WTC11 (cell line): ENCODE measurements around the gene FNDC3A. TPM values are rescaled to one million over a fixed set of nuclear protein-coding genes. Genes with fewer than 3 reads are reported as not detected.

Experiments
- CBFB ChIP-seq: sonication (generic); formaldehyde crosslinking; IDR thresholded peaks from 2 replicates; pipeline ENCODE4 v1.8.1; 2022; ENCODE audit warnings: mild to moderate bottlenecking, low read depth, missing genetic modification reagents
- EMX1 ChIP-seq: fragments of 250-450 bp; sonication (Bioruptor Pico); IDR thresholded peaks from 2 replicates; pipeline ENCODE4 v1.8.0; 2021; ENCODE audit warnings: mild to moderate bottlenecking
- ETV6 ChIP-seq: sonication (generic); formaldehyde crosslinking; IDR thresholded peaks from 2 replicates; pipeline ENCODE4 v1.8.1; 2022; ENCODE audit warnings: mild to moderate bottlenecking, missing genetic modification reagents
- GRHL2 ChIP-seq: fragments of 250-450 bp; sonication (Bioruptor Pico); IDR thresholded peaks from 2 replicates; pipeline ENCODE4 v1.8.0; 2022; ENCODE audit warnings: mild to moderate bottlenecking, moderate library complexity; ENCODE audit not compliant: insufficient replicate concordance, severe bottlenecking
- JAZF1 ChIP-seq: fragments of 250-450 bp; sonication (Bioruptor Pico); IDR thresholded peaks from 2 replicates; pipeline ENCODE4 v1.9.0; 2021; ENCODE audit warnings: moderate library complexity, mild to moderate bottlenecking, inconsistent platforms
- MAX ChIP-seq: sonication (generic); formaldehyde crosslinking; IDR thresholded peaks from 2 replicates; pipeline ENCODE4 v1.8.0; 2022; ENCODE audit warnings: mild to moderate bottlenecking, missing genetic modification reagents
- NFATC4 ChIP-seq: fragments of 250-450 bp; sonication (Bioruptor Pico); IDR thresholded peaks from 2 replicates; pipeline ENCODE4 v1.9.0; 2021; ENCODE audit warnings: mild to moderate bottlenecking
- NFYB ChIP-seq: sonication (generic); formaldehyde crosslinking; conservative IDR thresholded peaks from 2 replicates; pipeline ENCODE4 v1.8.0; 2022; ENCODE audit warnings: low read depth, missing genetic modification reagents
- NR2C2 ChIP-seq: sonication (generic); formaldehyde crosslinking; IDR thresholded peaks from 2 replicates; pipeline ENCODE4 v1.8.0; 2022; ENCODE audit warnings: mild to moderate bottlenecking, missing genetic modification reagents
- PRDM15 ChIP-seq: sonication (generic); formaldehyde crosslinking; IDR thresholded peaks from 2 replicates; pipeline ENCODE4 v1.8.0; 2022; ENCODE audit warnings: missing genetic modification reagents
- PREB ChIP-seq: sonication (generic); formaldehyde crosslinking; IDR thresholded peaks from 2 replicates; pipeline ENCODE4 v1.8.1; 2022; ENCODE audit warnings: mild to moderate bottlenecking, missing genetic modification reagents, moderate library complexity, borderline replicate concordance
- RORB ChIP-seq: fragments of 250-450 bp; sonication (Bioruptor Pico); IDR thresholded peaks from 2 replicates; pipeline ENCODE4 v1.9.0; 2021; ENCODE audit warnings: mild to moderate bottlenecking
- SMAD3 ChIP-seq: sonication (generic); formaldehyde crosslinking; IDR thresholded peaks from 2 replicates; pipeline ENCODE4 v1.8.0; 2022; ENCODE audit warnings: missing genetic modification reagents, mild to moderate bottlenecking, borderline replicate concordance
- SP1 ChIP-seq: sonication (generic); formaldehyde crosslinking; conservative IDR thresholded peaks from 2 replicates; pipeline ENCODE4 v1.8.1; 2022; ENCODE audit warnings: missing genetic modification reagents
- TEAD1 ChIP-seq: sonication (generic); formaldehyde crosslinking; IDR thresholded peaks from 2 replicates; pipeline ENCODE4 v1.8.0; 2022; ENCODE audit warnings: mild to moderate bottlenecking, missing genetic modification reagents
- TP53 ChIP-seq: sonication (generic); formaldehyde crosslinking; IDR thresholded peaks from 2 replicates; pipeline ENCODE4 v1.8.1; 2023; ENCODE audit warnings: mild to moderate bottlenecking, missing genetic modification reagents
- USF1 ChIP-seq: sonication (generic); formaldehyde crosslinking; IDR thresholded peaks from 2 replicates; pipeline ENCODE4 v1.8.0; 2022; ENCODE audit warnings: mild to moderate bottlenecking, missing genetic modification reagents
- ZNF138 ChIP-seq: sonication (generic); formaldehyde crosslinking; conservative IDR thresholded peaks from 2 replicates; pipeline ENCODE4 v1.8.1; 2022; ENCODE audit warnings: mild to moderate bottlenecking, moderate library complexity, missing genetic modification reagents
- ZNF232 ChIP-seq: sonication (generic); formaldehyde crosslinking; IDR thresholded peaks from 2 replicates; pipeline ENCODE4 v1.8.0; 2022; ENCODE audit warnings: mild to moderate bottlenecking, missing genetic modification reagents
- ZNF396 ChIP-seq: fragments of 250-450 bp; sonication (Bioruptor Pico); IDR thresholded peaks from 2 replicates; pipeline ENCODE4 v1.8.0; 2021; ENCODE audit warnings: mild to moderate bottlenecking, moderate library complexity, borderline replicate concordance
- ZNF671 ChIP-seq: fragments of 250-450 bp; sonication (Bioruptor Pico); IDR thresholded peaks from 2 replicates; pipeline ENCODE4 v1.8.0; 2021; ENCODE audit warnings: mild to moderate bottlenecking
- total RNA-seq: library from RNA; stranded (reverse); gene quantifications from 3 replicates; pipeline ENCODE4 v1.2.3, GENCODE V29; 2021
- TF ChIP-seq, protein P1 (sequence below): fragments of 200-600 bp; IDR thresholded peaks from 2 replicates; pipeline ENCODE4 v1.8.0; 2022; ENCODE audit warnings: antibody characterized with exemption
- TF ChIP-seq, protein P2 (sequence below): fragments of 250-450 bp; sonication (Bioruptor Pico); IDR thresholded peaks from 2 replicates; pipeline ENCODE4 v1.9.0; 2021; ENCODE audit warnings: moderate library complexity, mild to moderate bottlenecking, inconsistent platforms, borderline replicate concordance
- TF ChIP-seq, protein P3 (sequence below): sonication (generic); formaldehyde crosslinking; IDR thresholded peaks from 2 replicates; pipeline ENCODE4 v1.8.0; 2022; ENCODE audit warnings: mild to moderate bottlenecking, missing genetic modification reagents
- TF ChIP-seq, protein P4 (sequence below): sonication (generic); formaldehyde crosslinking; IDR thresholded peaks from 2 replicates; pipeline ENCODE4 v1.8.0; 2022; ENCODE audit warnings: mild to moderate bottlenecking, missing genetic modification reagents
- TF ChIP-seq, protein P5 (sequence below): sonication (generic); formaldehyde crosslinking; IDR thresholded peaks from 2 replicates; pipeline ENCODE4 v1.8.1; 2022; ENCODE audit warnings: mild to moderate bottlenecking, moderate library complexity, missing genetic modification reagents
- TF ChIP-seq, protein P6 (sequence below): sonication (generic); formaldehyde crosslinking; IDR thresholded peaks from 2 replicates; pipeline ENCODE4 v1.8.1; 2023; ENCODE audit warnings: mild to moderate bottlenecking, missing genetic modification reagents, moderate library complexity

Gene FNDC3A
- total RNA-seq, 1 experiment from 2014 or later = 24.8 TPM

DNA sequence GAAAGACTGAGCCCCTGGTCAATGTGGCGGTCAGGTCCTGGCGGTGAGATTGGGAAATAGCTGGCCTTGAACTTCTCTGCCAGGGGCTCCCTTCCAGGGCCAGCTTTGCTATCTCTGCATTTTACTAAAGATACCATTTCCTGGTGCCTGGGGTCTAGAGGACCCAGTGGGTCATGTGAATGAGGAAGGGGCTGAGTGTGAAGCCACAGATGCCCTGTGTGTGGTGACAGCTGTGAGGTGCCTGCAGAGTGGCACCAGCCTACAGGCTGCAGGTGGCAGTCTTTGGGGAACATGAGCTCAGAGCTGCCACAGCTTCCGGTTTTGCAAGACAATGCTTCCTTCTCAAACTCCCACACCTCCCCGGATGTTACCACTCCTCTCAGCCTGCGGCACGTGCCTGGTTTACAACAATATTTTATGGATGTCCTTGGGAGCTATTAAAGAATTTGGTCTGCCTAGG is 239.2 kb downstream of the FNDC3A start (continued):
- TF ChIP-seq EMX1 (CRISPR knock-in tag) = no peak
- TF ChIP-seq NFATC4 (CRISPR knock-in tag) = no peak
- TF ChIP-seq ETV6 (CRISPR knock-in tag) = peak; percentile 70; the same call in 1 of the 2 replicates
- no peak for TF ChIP-seq ZNF671 (CRISPR knock-in tag)
- TF ChIP-seq MAX (CRISPR knock-in tag) = peak; percentile 86
- TF ChIP-seq, protein P1, sequence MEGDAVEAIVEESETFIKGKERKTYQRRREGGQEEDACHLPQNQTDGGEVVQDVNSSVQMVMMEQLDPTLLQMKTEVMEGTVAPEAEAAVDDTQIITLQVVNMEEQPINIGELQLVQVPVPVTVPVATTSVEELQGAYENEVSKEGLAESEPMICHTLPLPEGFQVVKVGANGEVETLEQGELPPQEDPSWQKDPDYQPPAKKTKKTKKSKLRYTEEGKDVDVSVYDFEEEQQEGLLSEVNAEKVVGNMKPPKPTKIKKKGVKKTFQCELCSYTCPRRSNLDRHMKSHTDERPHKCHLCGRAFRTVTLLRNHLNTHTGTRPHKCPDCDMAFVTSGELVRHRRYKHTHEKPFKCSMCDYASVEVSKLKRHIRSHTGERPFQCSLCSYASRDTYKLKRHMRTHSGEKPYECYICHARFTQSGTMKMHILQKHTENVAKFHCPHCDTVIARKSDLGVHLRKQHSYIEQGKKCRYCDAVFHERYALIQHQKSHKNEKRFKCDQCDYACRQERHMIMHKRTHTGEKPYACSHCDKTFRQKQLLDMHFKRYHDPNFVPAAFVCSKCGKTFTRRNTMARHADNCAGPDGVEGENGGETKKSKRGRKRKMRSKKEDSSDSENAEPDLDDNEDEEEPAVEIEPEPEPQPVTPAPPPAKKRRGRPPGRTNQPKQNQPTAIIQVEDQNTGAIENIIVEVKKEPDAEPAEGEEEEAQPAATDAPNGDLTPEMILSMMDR = no peak
- TF ChIP-seq ZNF138 (CRISPR knock-in tag) = no peak
- 0 out of 2 replicates have a peak, but pooled peaks have one; percentile 27 for TF ChIP-seq SP1 (CRISPR knock-in tag)
- no peak for TF ChIP-seq TP53 (CRISPR knock-in tag)
- no peak for TF ChIP-seq TEAD1 (CRISPR knock-in tag)
- TF ChIP-seq GRHL2 (CRISPR knock-in tag) = no peak
- TF ChIP-seq, protein P2, sequence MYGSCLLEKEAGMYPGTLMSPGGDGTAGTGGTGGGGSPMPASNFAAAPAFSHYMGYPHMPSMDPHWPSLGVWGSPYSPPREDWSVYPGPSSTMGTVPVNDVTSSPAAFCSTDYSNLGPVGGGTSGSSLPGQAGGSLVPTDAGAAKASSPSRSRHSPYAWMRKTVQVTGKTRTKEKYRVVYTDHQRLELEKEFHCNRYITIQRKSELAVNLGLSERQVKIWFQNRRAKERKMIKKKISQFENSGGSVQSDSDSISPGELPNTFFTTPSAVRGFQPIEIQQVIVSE (CRISPR knock-in tag) = no peak
- no peak for TF ChIP-seq NFYB (CRISPR knock-in tag)
- TF ChIP-seq CBFB (CRISPR knock-in tag) = no peak
- no peak for TF ChIP-seq RORB
- TF ChIP-seq, protein P3, sequence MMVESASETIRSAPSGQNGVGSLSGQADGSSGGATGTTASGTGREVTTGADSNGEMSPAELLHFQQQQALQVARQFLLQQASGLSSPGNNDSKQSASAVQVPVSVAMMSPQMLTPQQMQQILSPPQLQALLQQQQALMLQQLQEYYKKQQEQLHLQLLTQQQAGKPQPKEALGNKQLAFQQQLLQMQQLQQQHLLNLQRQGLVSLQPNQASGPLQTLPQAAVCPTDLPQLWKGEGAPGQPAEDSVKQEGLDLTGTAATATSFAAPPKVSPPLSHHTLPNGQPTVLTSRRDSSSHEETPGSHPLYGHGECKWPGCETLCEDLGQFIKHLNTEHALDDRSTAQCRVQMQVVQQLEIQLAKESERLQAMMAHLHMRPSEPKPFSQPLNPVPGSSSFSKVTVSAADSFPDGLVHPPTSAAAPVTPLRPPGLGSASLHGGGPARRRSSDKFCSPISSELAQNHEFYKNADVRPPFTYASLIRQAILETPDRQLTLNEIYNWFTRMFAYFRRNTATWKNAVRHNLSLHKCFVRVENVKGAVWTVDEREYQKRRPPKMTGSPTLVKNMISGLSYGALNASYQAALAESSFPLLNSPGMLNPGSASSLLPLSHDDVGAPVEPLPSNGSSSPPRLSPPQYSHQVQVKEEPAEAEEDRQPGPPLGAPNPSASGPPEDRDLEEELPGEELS = 0 out of 2 replicates have a peak, but pooled peaks have one; percentile 28
- no peak for TF ChIP-seq JAZF1 (CRISPR knock-in tag)
- TF ChIP-seq PRDM15 (CRISPR knock-in tag) = no peak
- no peak for TF ChIP-seq SMAD3
- TF ChIP-seq NR2C2 (CRISPR knock-in tag) = no peak
- TF ChIP-seq ZNF396 (CRISPR knock-in tag) = no peak
- TF ChIP-seq, protein P4, sequence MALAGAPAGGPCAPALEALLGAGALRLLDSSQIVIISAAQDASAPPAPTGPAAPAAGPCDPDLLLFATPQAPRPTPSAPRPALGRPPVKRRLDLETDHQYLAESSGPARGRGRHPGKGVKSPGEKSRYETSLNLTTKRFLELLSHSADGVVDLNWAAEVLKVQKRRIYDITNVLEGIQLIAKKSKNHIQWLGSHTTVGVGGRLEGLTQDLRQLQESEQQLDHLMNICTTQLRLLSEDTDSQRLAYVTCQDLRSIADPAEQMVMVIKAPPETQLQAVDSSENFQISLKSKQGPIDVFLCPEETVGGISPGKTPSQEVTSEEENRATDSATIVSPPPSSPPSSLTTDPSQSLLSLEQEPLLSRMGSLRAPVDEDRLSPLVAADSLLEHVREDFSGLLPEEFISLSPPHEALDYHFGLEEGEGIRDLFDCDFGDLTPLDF (CRISPR knock-in tag) = no peak
- TF ChIP-seq, protein P5, sequence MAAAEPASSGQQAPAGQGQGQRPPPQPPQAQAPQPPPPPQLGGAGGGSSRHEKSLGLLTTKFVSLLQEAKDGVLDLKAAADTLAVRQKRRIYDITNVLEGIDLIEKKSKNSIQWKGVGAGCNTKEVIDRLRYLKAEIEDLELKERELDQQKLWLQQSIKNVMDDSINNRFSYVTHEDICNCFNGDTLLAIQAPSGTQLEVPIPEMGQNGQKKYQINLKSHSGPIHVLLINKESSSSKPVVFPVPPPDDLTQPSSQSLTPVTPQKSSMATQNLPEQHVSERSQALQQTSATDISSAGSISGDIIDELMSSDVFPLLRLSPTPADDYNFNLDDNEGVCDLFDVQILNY (CRISPR knock-in tag) = no peak
- no peak for TF ChIP-seq PREB (CRISPR knock-in tag)
- peak; percentile 42; the same call in 1 of the 2 replicates for TF ChIP-seq USF1 (CRISPR knock-in tag)
- TF ChIP-seq ZNF232 (CRISPR knock-in tag) = peak; percentile 46; the same call in 1 of the 2 replicates
- TF ChIP-seq, protein P6, sequence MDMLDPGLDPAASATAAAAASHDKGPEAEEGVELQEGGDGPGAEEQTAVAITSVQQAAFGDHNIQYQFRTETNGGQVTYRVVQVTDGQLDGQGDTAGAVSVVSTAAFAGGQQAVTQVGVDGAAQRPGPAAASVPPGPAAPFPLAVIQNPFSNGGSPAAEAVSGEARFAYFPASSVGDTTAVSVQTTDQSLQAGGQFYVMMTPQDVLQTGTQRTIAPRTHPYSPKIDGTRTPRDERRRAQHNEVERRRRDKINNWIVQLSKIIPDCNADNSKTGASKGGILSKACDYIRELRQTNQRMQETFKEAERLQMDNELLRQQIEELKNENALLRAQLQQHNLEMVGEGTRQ (CRISPR knock-in tag) = peak; percentile 38; the same call in 1 of the 2 replicates
